ES-I3 (cell line): ENCODE data around the gene PRKD1.

Source experiments
- H3K36me3 ChIP-seq: 2 replicates; pipeline ENCODE4 v1.6.1; 2013; ENCODE audit warnings: mild to moderate bottlenecking, low read length, control low read depth, moderate library complexity; ENCODE audit not compliant: insufficient read depth
- H3K4me1 ChIP-seq: 2 replicates; pipeline ENCODE4 v1.6.1; 2013; ENCODE audit warnings: mild to moderate bottlenecking, control low read depth, low read length; ENCODE audit not compliant: insufficient read depth
- H3K9ac ChIP-seq: 2 replicates; pipeline ENCODE4 v1.6.1; 2013; ENCODE audit warnings: low read depth, mild to moderate bottlenecking, low read length, moderate library complexity
- H3K9me3 ChIP-seq: 2 replicates; pipeline ENCODE4 v1.6.1; 2013; ENCODE audit warnings: mild to moderate bottlenecking, low read length, moderate library complexity; ENCODE audit not compliant: control insufficient read depth, insufficient read depth

Gene PRKD1

DNA sequence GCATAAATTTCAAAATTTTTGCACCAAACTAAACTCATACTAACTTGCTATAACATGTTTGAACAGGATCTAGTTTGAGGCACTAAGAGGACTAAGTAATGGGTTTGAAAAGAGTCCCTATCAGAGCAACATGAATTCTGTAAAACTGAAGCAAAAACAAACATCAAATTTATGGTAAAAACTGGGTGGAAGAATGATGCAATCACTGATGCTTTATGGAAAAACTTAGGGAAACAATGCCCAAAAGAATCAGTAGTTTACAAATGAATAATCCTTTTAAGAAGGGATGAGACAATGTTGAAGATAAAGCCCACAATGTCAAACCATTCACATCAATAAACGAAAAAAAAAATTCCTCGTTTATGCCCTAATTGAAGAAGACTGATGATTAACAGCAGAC lies 88.9 kb downstream of the PRKD1 start:
- Histone ChIP-seq H3K4me1 (no peaks in the 10 kb centered on the region), H3K9me3 (peaks cover 8% of the 10 kb centered on the region), H3K9ac (no peak overlapping the region), H3K36me3 (no peaks in the 10 kb centered on the region)

DNA sequence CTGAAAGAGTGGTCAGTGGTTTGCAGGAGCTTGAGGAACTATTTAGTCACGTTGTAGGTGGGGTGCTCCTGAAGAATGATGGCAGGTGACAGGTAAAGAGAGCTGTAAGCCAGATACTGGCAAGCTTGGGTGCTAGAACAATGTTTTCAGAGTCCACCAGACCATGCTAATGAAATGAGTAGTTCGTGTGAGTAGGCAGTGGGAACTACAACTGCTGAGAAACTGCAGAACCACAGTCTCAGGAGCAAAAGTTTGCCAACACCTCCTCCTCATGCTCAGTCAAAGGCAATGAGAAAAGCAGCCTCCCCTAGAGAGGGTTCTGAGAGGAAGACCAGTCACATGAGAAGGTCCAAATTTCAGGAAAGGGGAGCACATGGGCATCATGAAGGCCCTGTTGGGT lies 91.3 kb downstream of the PRKD1 start:
- H3K9me3 ChIP-seq = peaks cover 5% of the 10 kb centered on the region
- H3K36me3 ChIP-seq = no peaks in the 10 kb centered on the region
- no peaks in the 10 kb centered on the region for H3K4me1 ChIP-seq
- H3K9ac ChIP-seq = no peak overlapping the region

DNA sequence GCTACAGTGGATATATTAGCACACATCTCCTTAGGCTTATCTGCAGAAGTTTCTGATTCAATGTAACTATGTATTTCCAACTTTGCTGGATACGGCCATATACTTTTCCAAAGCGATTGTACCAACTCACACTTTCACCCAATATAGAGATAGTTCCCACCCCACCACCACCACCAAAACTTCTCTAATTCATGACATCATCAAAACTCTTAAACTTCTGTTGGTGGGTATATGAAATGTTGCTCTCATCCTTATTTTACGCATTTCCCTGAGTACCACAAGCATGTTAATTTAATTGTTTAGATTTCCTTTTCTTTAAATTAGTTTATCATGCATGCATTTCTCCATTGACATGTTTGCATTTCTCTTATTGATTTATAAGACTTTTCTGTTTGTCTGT lies 95.6 kb downstream of the PRKD1 start:
- Histone ChIP-seq H3K9ac (no peak overlapping the region), H3K36me3 (no peaks in the 10 kb centered on the region), H3K4me1 (no peaks in the 10 kb centered on the region), H3K9me3 (no peaks in the 10 kb centered on the region)

DNA sequence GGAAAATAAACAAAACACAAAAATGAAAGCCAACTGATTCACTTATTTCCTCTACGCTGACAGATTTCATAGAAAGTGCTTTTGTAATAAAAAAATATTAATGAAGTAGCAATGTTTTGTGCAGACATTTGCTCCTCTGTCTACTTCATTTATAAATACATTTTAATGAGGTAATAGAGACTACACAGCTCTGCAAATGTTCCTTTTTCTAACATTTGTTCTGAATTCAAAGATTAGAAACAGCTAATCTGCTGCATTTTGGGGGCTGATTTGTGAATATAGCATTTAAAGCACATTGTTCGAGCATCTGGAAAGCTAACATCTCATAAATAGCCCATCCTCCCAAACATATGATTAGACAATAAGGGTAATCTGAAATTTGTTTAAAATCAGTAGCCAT lies 97.8 kb downstream of the PRKD1 start:
- H3K9me3 ChIP-seq = no peaks in the 10 kb centered on the region

DNA sequence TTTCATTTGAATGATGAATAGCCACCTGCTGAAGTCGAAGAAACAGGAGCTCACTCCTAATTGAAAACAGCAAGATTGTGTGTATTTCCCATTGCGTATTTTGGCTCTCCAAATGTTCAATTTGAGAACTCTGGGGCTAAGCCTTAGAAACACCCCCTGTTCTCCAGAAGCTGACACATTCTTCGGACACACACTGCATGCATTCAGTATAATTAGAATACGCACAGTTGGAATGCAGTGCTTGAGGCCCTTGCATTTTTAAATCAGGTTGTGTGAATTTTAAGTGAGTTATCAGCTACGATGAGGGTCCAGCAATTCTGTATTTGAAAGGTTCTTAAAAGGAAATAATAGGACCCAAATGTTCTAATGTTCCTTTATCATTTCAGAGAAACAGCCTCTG lies 103.8 kb downstream of the PRKD1 start:
- Histone ChIP-seq H3K9ac (no peak overlapping the region), H3K9me3 (no peaks in the 10 kb centered on the region), H3K36me3 (no peaks in the 10 kb centered on the region), H3K4me1 (no peaks in the 10 kb centered on the region; the same call in 1 of the 2 replicates)

More for the DNA sequence above, 97.8 kb downstream of the PRKD1 start:
- Histone ChIP-seq H3K9ac (no peak overlapping the region), H3K36me3 (no peaks in the 10 kb centered on the region), H3K4me1 (no peaks in the 10 kb centered on the region)

DNA sequence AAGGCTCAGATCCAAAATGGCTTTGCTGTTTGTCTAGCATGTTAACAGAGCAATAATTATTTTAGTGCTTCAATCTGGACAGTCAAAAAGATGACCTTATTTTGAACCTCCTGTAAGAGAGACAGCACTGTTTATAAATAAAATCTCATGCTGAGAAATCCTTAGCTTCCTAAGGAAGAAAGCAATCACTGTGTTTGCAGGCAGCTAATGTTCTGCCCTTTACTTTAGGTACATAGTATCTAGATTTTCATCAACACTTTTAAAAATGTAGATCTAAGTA lies 105.3 kb downstream of the PRKD1 start:
- Histone ChIP-seq H3K36me3 (no peaks in the 10 kb centered on the region), H3K9me3 (no peaks in the 10 kb centered on the region), H3K9ac (no peak overlapping the region), H3K4me1 (no peaks in the 10 kb centered on the region; the same call in 1 of the 2 replicates)

DNA sequence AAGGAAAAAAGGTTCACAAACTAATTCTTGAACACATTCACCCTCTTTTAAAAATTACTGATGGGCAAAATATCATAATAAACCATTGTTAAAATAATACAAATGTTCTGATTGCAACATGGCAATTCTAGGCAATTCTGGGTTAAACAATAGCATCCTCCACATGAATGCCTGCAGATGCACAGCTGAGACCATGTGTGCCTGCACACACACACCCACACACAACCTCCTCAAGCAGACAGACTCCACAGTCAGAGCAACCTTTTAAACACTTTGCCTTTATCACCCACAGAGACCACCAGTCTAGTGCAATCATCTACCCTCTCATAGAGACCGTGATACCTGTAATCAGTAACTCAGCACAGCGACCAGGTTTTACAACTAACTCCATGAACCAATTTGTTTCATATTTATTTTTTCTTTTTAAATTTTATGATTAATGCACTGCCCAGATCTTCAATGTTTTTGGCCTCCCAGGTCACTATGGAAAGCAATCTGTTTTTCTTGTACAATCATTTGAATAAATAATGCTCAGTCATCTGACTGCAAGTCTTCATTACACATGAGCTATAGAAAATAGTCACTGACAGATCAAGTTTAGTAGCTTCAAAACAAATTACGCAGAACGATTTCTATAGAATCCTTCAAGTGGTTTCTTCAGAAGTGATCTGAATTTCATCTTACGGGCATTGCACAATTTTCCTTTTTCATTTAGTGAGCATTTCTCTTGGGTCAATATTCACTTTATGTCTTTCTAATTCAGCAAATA lies 105.8 kb downstream of the PRKD1 start:
- Histone ChIP-seq H3K9me3 (no peaks in the 10 kb centered on the region), H3K9ac (no peak overlapping the region), H3K36me3 (no peaks in the 10 kb centered on the region), H3K4me1 (no peaks in the 10 kb centered on the region; the same call in 1 of the 2 replicates)

DNA sequence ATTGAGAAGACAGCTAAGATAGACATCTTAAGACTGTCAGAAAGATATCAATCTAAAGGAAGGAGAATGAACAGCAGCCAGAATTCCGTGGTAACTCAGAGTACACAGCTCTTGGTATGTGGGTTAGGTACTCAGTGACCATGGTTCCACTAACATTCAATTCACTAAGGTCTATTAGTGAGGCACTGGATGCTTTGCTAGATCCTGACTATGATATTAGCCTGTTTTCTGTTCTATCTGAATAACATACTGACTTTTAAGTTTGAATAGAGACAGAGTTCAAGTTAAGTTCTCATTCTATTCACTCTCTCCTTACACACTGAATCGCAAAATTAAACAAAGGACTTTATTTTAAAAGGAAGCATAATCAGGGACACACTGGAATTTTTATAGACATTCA lies 106.4 kb downstream of the PRKD1 start:
- no peak overlapping the region for H3K9ac ChIP-seq
- H3K9me3 ChIP-seq = no peaks in the 10 kb centered on the region
- H3K36me3 ChIP-seq = no peaks in the 10 kb centered on the region
- no peaks in the 10 kb centered on the region; the same call in 1 of the 2 replicates for H3K4me1 ChIP-seq

DNA sequence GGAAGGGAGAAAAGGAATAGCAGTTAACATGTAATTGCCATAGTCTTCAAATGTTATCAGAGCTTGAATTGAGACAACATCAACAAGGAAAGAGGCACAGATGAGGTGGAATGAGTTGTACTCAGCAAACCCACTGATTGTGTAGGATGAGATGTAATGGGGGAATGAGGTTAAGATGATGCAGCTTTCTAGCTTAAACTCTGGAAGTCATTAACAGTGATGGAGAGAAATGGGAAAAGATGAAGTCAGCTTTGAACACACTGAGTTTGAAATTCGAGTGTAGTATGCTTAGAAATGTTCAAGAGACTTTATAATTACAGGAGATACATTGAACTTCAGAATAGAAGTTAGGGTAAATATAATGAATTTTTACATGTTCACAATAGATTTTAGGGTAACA lies 106.9 kb downstream of the PRKD1 start:
- Histone ChIP-seq H3K9ac (no peak overlapping the region), H3K4me1 (no peaks in the 10 kb centered on the region; the same call in 1 of the 2 replicates), H3K9me3 (no peaks in the 10 kb centered on the region), H3K36me3 (no peaks in the 10 kb centered on the region)

DNA sequence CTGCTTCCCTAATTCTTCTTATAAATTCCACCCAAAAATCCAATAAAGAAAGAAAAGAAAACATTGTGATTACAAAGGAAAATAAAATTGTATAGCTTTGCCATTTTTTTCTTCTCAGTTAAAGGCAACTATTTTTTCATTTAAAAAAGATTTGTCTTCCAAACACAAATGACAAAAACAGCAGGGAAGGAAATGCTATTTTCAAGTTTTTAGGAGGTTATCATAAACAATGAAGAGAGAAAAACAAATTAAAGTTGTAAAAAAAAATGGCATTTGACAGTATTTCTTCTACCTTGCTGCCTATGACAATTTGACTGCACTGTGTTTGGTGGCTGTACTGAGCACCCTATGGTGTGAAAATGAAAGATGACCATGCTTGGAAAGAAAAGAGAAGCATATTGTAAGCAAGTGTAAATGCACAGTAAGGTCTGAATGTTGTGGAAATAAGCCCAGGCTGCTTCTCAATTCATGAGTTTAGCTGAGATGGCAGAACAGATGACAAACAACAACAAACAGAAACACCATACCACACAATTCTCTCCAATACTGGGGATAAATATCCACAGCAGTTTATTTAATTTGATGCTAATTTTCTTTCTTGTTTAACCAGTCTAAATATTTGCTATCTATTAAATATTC lies 109.8 kb downstream of the PRKD1 start:
- Histone ChIP-seq H3K9me3 (no peaks in the 10 kb centered on the region), H3K9ac (no peak overlapping the region), H3K4me1 (no peaks in the 10 kb centered on the region), H3K36me3 (no peaks in the 10 kb centered on the region)

DNA sequence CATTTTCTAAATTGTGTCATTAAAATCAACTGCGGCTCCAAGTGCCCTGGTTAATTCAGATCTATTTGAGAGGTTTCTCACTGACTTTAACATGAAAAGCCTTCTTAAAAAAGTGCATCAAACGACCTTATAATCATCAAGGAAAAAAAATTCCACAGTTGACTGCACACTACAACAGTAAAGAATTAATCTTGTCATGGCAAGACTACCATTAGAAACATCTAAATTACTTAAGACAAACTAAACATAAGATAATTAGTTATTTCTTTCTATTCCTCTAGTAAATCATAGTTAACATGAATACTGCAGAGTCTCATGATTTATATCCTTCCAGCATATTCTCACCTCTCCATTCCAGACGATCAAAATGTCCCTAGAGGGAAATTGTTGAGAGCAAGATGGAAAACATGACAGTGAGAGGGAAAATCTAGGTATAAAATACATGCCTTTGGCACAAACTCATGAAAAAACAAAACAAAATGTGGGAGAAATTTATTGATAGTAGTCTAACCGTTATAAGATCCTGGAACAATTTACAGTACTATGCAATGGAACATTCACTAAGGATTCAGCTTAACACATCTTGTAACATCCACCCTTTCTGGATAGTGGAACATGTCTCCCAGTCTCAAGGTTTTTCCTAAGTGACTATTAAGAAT lies 112.5 kb downstream of the PRKD1 start:
- Histone ChIP-seq H3K4me1 (no peaks in the 10 kb centered on the region), H3K9me3 (no peaks in the 10 kb centered on the region), H3K36me3 (no peaks in the 10 kb centered on the region), H3K9ac (no peak overlapping the region)

DNA sequence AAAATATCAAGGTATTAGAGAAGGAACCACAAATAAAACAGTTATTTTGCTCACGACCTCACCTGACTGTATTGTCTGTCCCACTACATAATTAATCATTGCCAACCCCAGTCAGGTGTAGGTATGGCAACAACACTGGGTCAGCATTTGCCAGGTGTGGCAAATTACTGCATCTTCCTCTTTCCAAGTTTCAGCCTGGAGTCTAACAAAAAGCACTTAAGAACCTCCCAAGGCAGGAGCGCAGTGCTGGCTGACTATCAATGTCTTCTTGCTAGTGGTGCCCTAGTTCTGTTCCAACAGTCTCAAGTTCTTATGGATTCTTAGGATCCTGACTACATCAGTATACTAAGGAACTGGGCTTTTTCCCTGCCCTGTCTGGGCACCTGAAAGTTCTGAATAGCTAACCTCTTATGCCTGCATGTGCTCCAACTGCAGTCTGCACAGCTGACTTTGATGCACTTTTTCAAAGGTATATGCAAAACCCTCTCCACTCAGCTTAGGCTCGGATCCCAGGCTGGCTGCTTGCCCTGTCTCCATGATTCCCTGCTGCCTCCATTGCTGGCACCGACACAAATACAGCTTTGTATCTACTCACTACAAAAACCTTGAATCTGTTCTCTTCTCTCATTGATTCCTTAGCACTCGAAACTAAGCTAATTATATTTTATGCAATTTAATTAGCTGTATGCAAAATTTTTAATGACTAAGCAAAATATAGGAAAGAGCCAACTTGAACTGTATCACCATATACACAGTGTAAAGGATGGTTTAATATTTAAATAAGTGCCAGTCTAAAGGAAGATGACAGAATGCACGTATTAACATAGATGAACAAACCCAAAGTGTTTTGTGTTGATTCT lies 113.3 kb downstream of the PRKD1 start:
- no peak overlapping the region for H3K9ac ChIP-seq
- no peaks in the 10 kb centered on the region for H3K4me1 ChIP-seq
- H3K9me3 ChIP-seq = no peaks in the 10 kb centered on the region
- H3K36me3 ChIP-seq = no peaks in the 10 kb centered on the region

DNA sequence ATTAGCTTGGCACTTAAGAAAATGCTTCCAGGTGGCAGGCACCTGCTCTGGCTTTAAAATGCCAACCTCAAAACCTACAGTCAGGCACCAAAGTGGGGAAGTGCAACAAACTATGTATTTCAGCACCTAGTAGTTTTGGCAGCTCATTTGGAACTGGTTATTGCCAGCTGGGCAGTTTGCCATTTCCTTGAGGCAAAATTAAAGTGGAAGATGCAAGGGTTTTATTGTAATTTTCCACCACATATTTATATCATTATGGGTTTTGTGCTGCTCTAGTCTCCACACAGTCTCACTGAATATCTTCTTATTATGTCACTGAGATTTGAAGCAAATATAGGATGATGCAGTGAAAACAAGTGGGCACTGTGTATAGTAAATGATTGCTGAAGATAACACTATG lies 117.0 kb downstream of the PRKD1 start:
- H3K36me3 ChIP-seq = no peaks in the 10 kb centered on the region

DNA sequence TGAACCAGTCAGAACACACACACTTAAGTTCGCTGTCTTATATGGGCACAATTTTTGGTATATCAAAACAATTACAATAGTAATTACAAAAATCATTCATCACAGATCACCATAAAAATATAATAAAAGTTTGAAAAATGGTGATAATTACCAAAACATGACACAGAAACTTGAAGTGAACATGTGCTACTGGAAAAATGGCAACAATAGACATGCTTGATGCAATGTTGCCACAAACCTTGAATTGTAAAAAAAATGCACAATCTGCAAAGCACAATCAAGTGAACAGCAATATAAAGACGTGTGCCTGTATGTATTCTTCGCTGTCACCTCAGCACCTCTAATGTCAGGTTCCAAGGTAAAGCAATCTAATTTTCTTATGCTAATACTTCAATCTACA lies 117.6 kb downstream of the PRKD1 start:
- no peak overlapping the region for H3K9ac ChIP-seq
- peaks cover 14% of the 10 kb centered on the region; the same call in 1 of the 2 replicates for H3K4me1 ChIP-seq
- H3K9me3 ChIP-seq = no peaks in the 10 kb centered on the region
- no peaks in the 10 kb centered on the region for H3K36me3 ChIP-seq

More for the DNA sequence above, 117.0 kb downstream of the PRKD1 start:
- no peaks in the 10 kb centered on the region for H3K9me3 ChIP-seq
- peaks cover 12% of the 10 kb centered on the region; the same call in 1 of the 2 replicates for H3K4me1 ChIP-seq
- no peak overlapping the region for H3K9ac ChIP-seq
